GM18868 (cell line): ENCODE results near the gene EEF2K.

Source experiments
- ATAC-seq: cut with Tn5 transposase; IDR thresholded peaks from one replicate; pipeline ENCODE4 v1.9.1; 2021; ENCODE audit warnings: mild to moderate bottlenecking, moderate library complexity; ENCODE audit not compliant: unreplicated experiment

EEF2K gene

GRCh38 chr16:22239131-22239805 lies 33.2 kb downstream of the EEF2K start:
- ATAC-seq, result no peak

GRCh38 chr16:22240023-22240710 lies 34.1 kb downstream of the EEF2K start:
- no peak for ATAC-seq

- no peak for ATAC-seq
Observed at GRCh38 chr16:22250522-22250921, 44.4 kb downstream of the EEF2K start.

GRCh38 chr16:22252317-22252716 lies 46.2 kb downstream of the EEF2K start:
- no peak for ATAC-seq

GRCh38 chr16:22253272-22253671 lies 47.2 kb downstream of the EEF2K start:
- ATAC-seq, result no peak

GRCh38 chr16:22255335-22255734 lies 49.3 kb downstream of the EEF2K start:
- no peak for ATAC-seq

GRCh38 chr16:22257440-22257839 lies 51.4 kb downstream of the EEF2K start:
- no peak for ATAC-seq

GRCh38 chr16:22260490-22260889 lies 54.4 kb downstream of the EEF2K start:
- ATAC-seq, result no peak

GRCh38 chr16:22262460-22262859 lies 56.4 kb downstream of the EEF2K start:
- no peak for ATAC-seq

- ATAC-seq, result no peak
Observed at GRCh38 chr16:22264786-22265185, 58.7 kb downstream of the EEF2K start.

- no peak for ATAC-seq
Observed at GRCh38 chr16:22265351-22265750, 59.3 kb downstream of the EEF2K start.

- ATAC-seq, result no peak
Observed at GRCh38 chr16:22266546-22266945, 60.5 kb downstream of the EEF2K start.

GRCh38 chr16:22267764-22268163 lies 61.7 kb downstream of the EEF2K start:
- ATAC-seq, result no peak

- ATAC-seq, result no peak
Observed at GRCh38 chr16:22270525-22270924, 64.4 kb downstream of the EEF2K start.

- no peak for ATAC-seq
Observed at GRCh38 chr16:22272870-22273650, 67.0 kb downstream of the EEF2K start.

- no peak for ATAC-seq
Observed at GRCh38 chr16:22274916-22275315, 68.8 kb downstream of the EEF2K start.

- ATAC-seq, result no peak
Observed at GRCh38 chr16:22278441-22279230, 72.6 kb downstream of the EEF2K start.

GRCh38 chr16:22282254-22282892 lies 76.3 kb downstream of the EEF2K start:
- no peak for ATAC-seq

- no peak for ATAC-seq
Observed at GRCh38 chr16:22284637-22285036, 78.6 kb downstream of the EEF2K start.

- ATAC-seq, result no peak
Observed at GRCh38 chr16:22285080-22285479, 79.0 kb downstream of the EEF2K start.

- no peak for ATAC-seq
Observed at GRCh38 chr16:22291020-22291419, 84.9 kb downstream of the EEF2K start.
